CD8-positive, alpha-beta memory T cell (primary cell): Measurements from ENCODE around the gene FAH. TPM values are rescaled to one million over a fixed set of nuclear protein-coding genes. Genes with fewer than 3 reads are reported as not detected.

ENCODE experiments used
- CTCF ChIA-PET: fragments of 350-600 bp; sonication (Branson Sonifier 250); formaldehyde crosslinking; loops from one replicate; lab custom pipeline; 2021; ENCODE audit warnings: antibody characterized with exemption; lab: Charles Lee
- POLR2A ChIA-PET: fragments of 350-600 bp; sonication (Branson Sonifier 250); formaldehyde crosslinking; loops from one replicate; lab custom pipeline; 2021; ENCODE audit warnings: antibody characterized with exemption; lab: Charles Lee
- DNase-seq, 5 donors: peaks; one replicate each; pipeline versions ENCODE4 v3.0.0 to v3.0.0-alpha.2; 2020 to 2022; ENCODE audit warnings: mixed read lengths in 1 of 5
- H3K27ac ChIP-seq: one replicate; pipeline ENCODE4 v1.7.0; 2013; ENCODE audit warnings: low read depth, mild to moderate bottlenecking, low read length, moderate library complexity
- H3K27me3 ChIP-seq: 2 replicates; pipeline ENCODE4 v1.7.0; 2013; ENCODE audit warnings: low read length, mild to moderate bottlenecking; ENCODE audit not compliant: insufficient read depth, poor library complexity, severe bottlenecking
- H3K36me3 ChIP-seq: 2 replicates; pipeline ENCODE4 v1.7.0; 2013; ENCODE audit warnings: mild to moderate bottlenecking, low read length, moderate library complexity; ENCODE audit not compliant: insufficient read depth
- H3K4me1 ChIP-seq: 2 replicates; pipeline ENCODE4 v1.7.0; 2013; ENCODE audit warnings: mild to moderate bottlenecking, low read length, moderate library complexity; ENCODE audit not compliant: insufficient read depth
- H3K4me3 ChIP-seq: 2 replicates; pipeline ENCODE4 v1.7.0; 2013; ENCODE audit warnings: mild to moderate bottlenecking, low read length
- H3K9me3 ChIP-seq: 2 replicates; pipeline ENCODE4 v1.7.0; 2013; ENCODE audit warnings: mild to moderate bottlenecking, low read length
- H3K27ac Mint-ChIP-seq, 8 donors: one replicate each; pipeline ENCODE4 v1.8.0; 2020 to 2021; ENCODE audit warnings: mixed read lengths in 8 of 8, mild to moderate bottlenecking in 6 of 8, inconsistent platforms in 3 of 8, moderate library complexity in 3 of 8
- H3K27me3 Mint-ChIP-seq, 2 donors: one replicate each; pipeline ENCODE4 v1.8.0; 2020 to 2021; ENCODE audit warnings: mixed read lengths in 2 of 2, mild to moderate bottlenecking in 1 of 2, moderate library complexity in 1 of 2
- H3K36me3 Mint-ChIP-seq, 3 donors: one replicate each; pipeline ENCODE4 v1.8.0; 2020 to 2021; ENCODE audit warnings: mixed read lengths in 3 of 3, inconsistent platforms in 1 of 3, mild to moderate bottlenecking in 1 of 3
- H3K4me1 Mint-ChIP-seq, 3 donors: one replicate each; pipeline ENCODE4 v1.8.0; 2020 to 2021; ENCODE audit warnings: mixed read lengths in 3 of 3, inconsistent platforms in 1 of 3, mild to moderate bottlenecking in 1 of 3
- H3K4me3 Mint-ChIP-seq, 7 donors: one replicate each; pipeline ENCODE4 v1.8.0; 2020 to 2021; ENCODE audit warnings: mixed read lengths in 7 of 7, mild to moderate bottlenecking in 6 of 7, moderate library complexity in 4 of 7, inconsistent platforms in 2 of 7
- H3K9me3 Mint-ChIP-seq, 5 donors: one replicate each; pipeline ENCODE4 v1.8.0; 2020 to 2022; ENCODE audit warnings: mixed read lengths in 5 of 5, mild to moderate bottlenecking in 3 of 5, moderate library complexity in 2 of 5, inconsistent platforms in 1 of 5
- polyA plus RNA-seq: library from polyadenylated mRNA; unstranded; fragments of 300-500 nt; fragmentation: Illumina TruSeq; gene quantifications from one replicate; pipeline ENCODE4 v1.2.3, GENCODE V29; 2021
- total RNA-seq, 2 experiments: library from RNA; stranded (reverse); gene quantifications; one replicate each; pipeline ENCODE4 v1.2.3, GENCODE V29; 2021

FAH gene
- total and polyA plus RNA-seq, 3 experiments from 2014 or later: 4.8 to 63.8 (median 63.8) TPM

DNA sequence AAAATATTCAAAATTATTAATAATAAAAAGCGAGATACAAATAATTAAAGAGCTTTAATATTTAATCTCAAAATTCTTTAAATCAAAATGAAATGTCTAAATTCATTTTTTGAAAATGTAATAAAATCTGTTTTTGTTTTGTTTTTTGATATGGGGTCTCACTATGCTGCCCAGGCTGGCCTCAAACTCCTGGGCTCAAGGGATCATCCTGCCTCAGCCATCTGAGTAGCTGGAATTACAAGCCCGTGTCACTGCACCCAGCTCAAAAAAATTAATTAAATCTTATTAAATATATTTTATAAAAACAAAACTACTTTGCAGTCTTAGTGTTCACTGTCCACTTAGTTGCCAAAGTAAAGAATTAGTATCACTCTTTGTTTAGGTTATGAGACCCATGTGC is 38.4 kb downstream of the FAH start:
- Mint-ChIP-seq H3K4me1 (no peaks in the 10 kb centered on the region), H3K4me3 (no peak overlapping the region), H3K9me3 (no peaks in the 10 kb centered on the region), H3K27ac (no peak overlapping the region), H3K27me3 (no peaks in the 10 kb centered on the region), H3K36me3 (peaks cover 7 to 16% (median 13%) of the 10 kb centered on the region in 3 donors)
- Histone ChIP-seq H3K27me3 (no peaks in the 10 kb centered on the region), H3K4me3 (no peak overlapping the region), H3K9me3 (no peaks in the 10 kb centered on the region), H3K36me3 (no peaks in the 10 kb centered on the region), H3K27ac (no peak overlapping the region), H3K4me1 (no peaks in the 10 kb centered on the region)
- POLR2A ChIA-PET: no interaction called here
- no peak for DNase-seq
- CTCF ChIA-PET: no interaction called here

GRCh38 chr15:80191897-80192595 is 39.2 kb downstream of the FAH start:
- Mint-ChIP-seq H3K4me3 (no peak overlapping the region), H3K36me3 (peaks cover 4 to 16% (median 6%) of the 10 kb centered on the region in 3 donors), H3K9me3 (no peaks in the 10 kb centered on the region), H3K27me3 (no peaks in the 10 kb centered on the region), H3K4me1 (no peaks in the 10 kb centered on the region), H3K27ac (peak overlapping the region in 1 of 8 donors; percentile 42)
- Histone ChIP-seq H3K27ac (no peak overlapping the region), H3K36me3 (no peaks in the 10 kb centered on the region), H3K27me3 (no peaks in the 10 kb centered on the region), H3K4me1 (no peaks in the 10 kb centered on the region), H3K9me3 (no peaks in the 10 kb centered on the region), H3K4me3 (no peak overlapping the region)
- POLR2A ChIA-PET: no interaction called here
- DNase-seq: no peak
- CTCF ChIA-PET: no interaction called here

- no peaks in the 10 kb centered on the region for H3K36me3 ChIP-seq
- ChIA-PET POLR2A (no interaction called here), CTCF (no interaction called here)
- no peaks in the 10 kb centered on the region for H3K4me1 Mint-ChIP-seq
- no peaks in the 10 kb centered on the region for H3K36me3 Mint-ChIP-seq
- H3K27ac ChIP-seq: no peak overlapping the region
- no peaks in the 10 kb centered on the region for H3K27me3 ChIP-seq
- H3K4me1 ChIP-seq: no peaks in the 10 kb centered on the region
- H3K27ac Mint-ChIP-seq: no peak overlapping the region
- H3K4me3 ChIP-seq: no peak overlapping the region
- H3K27me3 Mint-ChIP-seq: peaks cover 0 to 7% of the 10 kb centered on the region in 2 donors
- no peak overlapping the region for H3K4me3 Mint-ChIP-seq
- DNase-seq: no peak
- H3K9me3 Mint-ChIP-seq: no peaks in the 10 kb centered on the region
- no peaks in the 10 kb centered on the region for H3K9me3 ChIP-seq
These were observed 41.4 kb downstream of the FAH start for GRCh38 chr15:80194186-80194585.

DNA sequence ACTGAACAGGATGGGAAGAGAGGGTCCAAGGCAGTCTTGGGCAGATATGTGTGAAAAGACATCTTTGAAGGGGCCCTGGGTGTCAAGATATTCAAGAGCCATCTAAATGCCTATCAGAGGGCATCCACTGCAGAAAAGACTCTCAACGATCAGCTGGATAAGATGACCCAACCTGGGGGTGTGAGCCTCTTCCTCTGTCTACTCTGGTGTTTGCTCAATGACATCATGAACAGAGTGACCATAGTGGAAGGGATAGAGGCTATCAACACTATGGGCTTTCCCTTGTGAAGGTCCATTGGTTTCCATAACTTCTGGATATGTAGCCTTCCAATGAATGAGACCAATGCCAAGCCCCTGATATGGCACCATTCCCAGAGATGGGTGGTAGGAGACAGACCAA is 42.1 kb downstream of the FAH start:
- peaks cover 3 to 13% of the 10 kb centered on the region in 2 donors for H3K27me3 Mint-ChIP-seq
- H3K36me3 ChIP-seq: no peaks in the 10 kb centered on the region
- no peaks in the 10 kb centered on the region for H3K4me1 ChIP-seq
- no peak overlapping the region for H3K27ac Mint-ChIP-seq
- H3K27ac ChIP-seq: no peak overlapping the region
- H3K27me3 ChIP-seq: no peaks in the 10 kb centered on the region
- DNase-seq: no peak
- no peak overlapping the region for H3K4me3 Mint-ChIP-seq
- no peaks in the 10 kb centered on the region for H3K9me3 ChIP-seq
- H3K4me3 ChIP-seq: no peak overlapping the region
- CTCF ChIA-PET: no interaction called here
- no peaks in the 10 kb centered on the region for H3K36me3 Mint-ChIP-seq
- no peaks in the 10 kb centered on the region for H3K9me3 Mint-ChIP-seq
- POLR2A ChIA-PET: no interaction called here
- H3K4me1 Mint-ChIP-seq: no peaks in the 10 kb centered on the region

GRCh38 chr15:80199366-80199765 is 46.6 kb downstream of the FAH start:
- H3K36me3 ChIP-seq: no peaks in the 10 kb centered on the region
- no peak overlapping the region for H3K4me3 Mint-ChIP-seq
- DNase-seq: no peak
- H3K27me3 Mint-ChIP-seq: peaks cover 8 to 20% of the 10 kb centered on the region in 2 donors
- H3K36me3 Mint-ChIP-seq: no peaks in the 10 kb centered on the region
- no peaks in the 10 kb centered on the region for H3K9me3 ChIP-seq
- H3K4me3 ChIP-seq: no peak overlapping the region
- H3K4me1 Mint-ChIP-seq: no peaks in the 10 kb centered on the region
- H3K27ac ChIP-seq: no peak overlapping the region
- ChIA-PET POLR2A (no interaction called here), CTCF (no interaction called here)
- no peaks in the 10 kb centered on the region for H3K4me1 ChIP-seq
- H3K9me3 Mint-ChIP-seq: no peaks in the 10 kb centered on the region
- H3K27ac Mint-ChIP-seq: peak overlapping the region in 1 of 8 donors; percentile 83
- H3K27me3 ChIP-seq: no peaks in the 10 kb centered on the region

DNA sequence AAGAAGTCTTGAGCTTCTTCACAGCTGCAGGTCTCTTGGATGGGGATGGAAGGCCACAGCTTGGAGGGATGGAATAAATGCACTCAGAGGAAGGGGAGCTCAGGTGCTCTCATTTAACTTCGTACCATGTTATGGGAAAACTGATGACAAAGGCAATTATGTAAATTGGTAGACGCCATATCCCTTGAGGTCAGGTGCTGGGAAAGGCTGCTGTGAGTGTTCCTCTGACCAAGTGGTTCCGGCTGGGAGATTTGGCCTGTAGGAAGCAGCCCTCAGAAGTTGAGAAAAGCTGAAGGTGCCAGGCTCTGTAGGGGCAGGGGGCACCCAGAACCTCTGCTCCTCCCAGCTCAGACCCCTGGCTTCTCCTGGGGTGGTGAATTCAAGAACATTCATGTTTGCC is 47.1 kb downstream of the FAH start:
- no peak overlapping the region for H3K27ac Mint-ChIP-seq
- no peaks in the 10 kb centered on the region for H3K36me3 Mint-ChIP-seq
- peaks cover 8 to 21% of the 10 kb centered on the region in 2 donors for H3K27me3 Mint-ChIP-seq
- H3K4me1 ChIP-seq: no peaks in the 10 kb centered on the region
- no peaks in the 10 kb centered on the region for H3K9me3 ChIP-seq
- H3K9me3 Mint-ChIP-seq: no peaks in the 10 kb centered on the region
- no peak overlapping the region for H3K4me3 ChIP-seq
- no peaks in the 10 kb centered on the region for H3K4me1 Mint-ChIP-seq
- no peak overlapping the region for H3K4me3 Mint-ChIP-seq
- no peaks in the 10 kb centered on the region for H3K27me3 ChIP-seq
- no peak overlapping the region for H3K27ac ChIP-seq
- CTCF ChIA-PET: no interaction called here
- POLR2A ChIA-PET: no interaction called here
- H3K36me3 ChIP-seq: no peaks in the 10 kb centered on the region
- no peak for DNase-seq

DNA sequence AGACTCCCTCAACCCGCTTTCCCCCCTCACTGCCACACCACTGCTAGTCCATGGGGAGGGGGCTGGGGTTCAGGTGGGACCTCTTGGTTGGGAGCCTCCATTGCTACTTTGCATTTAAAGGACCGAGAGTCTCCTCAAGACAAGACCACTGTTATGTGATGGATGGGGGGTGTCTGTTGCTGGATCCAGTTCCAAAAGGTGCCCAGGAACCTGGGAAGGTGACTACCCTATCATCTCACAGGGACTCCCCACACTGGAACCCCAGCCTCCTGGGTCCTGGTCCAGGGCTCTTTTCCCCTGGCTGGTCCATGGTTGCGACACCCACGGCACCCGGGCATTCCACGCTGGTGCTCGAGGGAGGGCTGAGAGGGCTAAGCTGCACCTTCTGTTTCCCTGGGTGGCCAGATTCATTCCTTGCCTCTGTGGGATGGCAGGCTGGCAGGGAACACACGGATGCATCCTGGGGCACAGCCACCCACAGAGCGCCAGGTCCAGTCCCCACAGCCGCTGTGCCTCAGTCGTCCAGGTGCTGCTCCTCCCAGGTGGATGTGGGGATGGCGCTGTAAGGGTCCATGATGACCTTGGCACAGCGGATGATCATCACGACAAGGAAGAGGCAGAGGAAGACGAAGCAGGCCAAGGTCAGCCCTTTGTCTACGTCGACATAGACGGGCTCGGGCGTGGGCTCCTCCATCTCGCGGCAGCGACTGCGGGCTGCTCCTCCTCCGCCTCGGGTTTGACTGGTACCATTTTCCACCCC is 48.6 kb downstream of the FAH start:
- ChIA-PET CTCF (no interaction called here), POLR2A (no interaction called here)
- Mint-ChIP-seq H3K4me3 (no peak overlapping the region), H3K36me3 (no peaks in the 10 kb centered on the region), H3K27ac (no peak overlapping the region), H3K27me3 (peaks cover 8 to 31% of the 10 kb centered on the region in 2 donors), H3K9me3 (no peaks in the 10 kb centered on the region), H3K4me1 (no peaks in the 10 kb centered on the region)
- Histone ChIP-seq H3K9me3 (no peaks in the 10 kb centered on the region), H3K4me3 (no peak overlapping the region), H3K27me3 (no peaks in the 10 kb centered on the region), H3K36me3 (no peaks in the 10 kb centered on the region), H3K4me1 (no peaks in the 10 kb centered on the region), H3K27ac (no peak overlapping the region)
- DNase-seq: no peak

DNA sequence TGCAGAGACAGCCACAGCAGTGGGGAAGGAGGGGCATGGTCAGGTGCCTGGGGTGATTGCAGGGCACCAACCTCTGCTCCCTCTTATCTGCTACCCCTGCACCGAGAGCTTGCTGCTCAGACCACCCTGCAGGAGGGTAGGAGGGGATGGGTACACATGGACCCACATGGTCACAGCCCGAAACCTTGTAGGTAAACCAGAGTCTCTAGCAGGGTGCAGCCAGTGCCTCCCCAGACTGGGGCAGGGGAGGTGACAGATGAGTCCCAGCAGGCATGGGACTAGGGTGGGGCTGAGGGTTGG is 49.2 kb downstream of the FAH start:
- Mint-ChIP-seq H3K4me3 (no peak overlapping the region), H3K27me3 (peaks cover 8 to 36% of the 10 kb centered on the region in 2 donors), H3K36me3 (no peaks in the 10 kb centered on the region), H3K9me3 (no peaks in the 10 kb centered on the region), H3K4me1 (no peaks in the 10 kb centered on the region), H3K27ac (no peak overlapping the region)
- no peak overlapping the region for H3K27ac ChIP-seq
- no peaks in the 10 kb centered on the region for H3K4me1 ChIP-seq
- no peaks in the 10 kb centered on the region for H3K27me3 ChIP-seq
- H3K36me3 ChIP-seq: no peaks in the 10 kb centered on the region
- no peaks in the 10 kb centered on the region for H3K9me3 ChIP-seq
- H3K4me3 ChIP-seq: no peak overlapping the region
- ChIA-PET CTCF (no interaction called here), POLR2A (no interaction called here)
- no peak for DNase-seq
